Activated CD4-positive, alpha-beta T cell treated with anti-CD3 and anti-CD28 coated beads for 24 hours (primary cell): Measurements from ENCODE around the gene EEIG2.
"Not testable (repeated sequence)": the region's sequence is repeated elsewhere in the genome, so short reads cannot be mapped to it uniquely, and the experiment has no call there.

Experiments
- DNase-seq, 2 donors: peaks; one replicate each; pipeline ENCODE4 v3.0.0-alpha.2; 2020; ENCODE audit warnings: low read depth in 2 of 2

Gene EEIG2

GRCh38 chr1:108559215-108560186, at the start of gene EEIG2:
Gene EEIG2 (plus strand): TSS chr1:108560100. CDS start chr1:108560429, 329 bp downstream.
- peak; percentile 80 to 86 for DNase-seq

GRCh38 chr1:108511764-108512163, 48.1 kb upstream of the EEIG2 start:
- DNase-seq = no peak

- no peak for DNase-seq
Observed at GRCh38 chr1:108512239-108513043, 47.5 kb upstream of the EEIG2 start.

GRCh38 chr1:108513044-108513415, 46.9 kb upstream of the EEIG2 start:
- DNase-seq = no peak

- not testable (repeated sequence) for DNase-seq
Observed at GRCh38 chr1:108513914-108514313, 46.0 kb upstream of the EEIG2 start.

- DNase-seq = not testable (repeated sequence)
Observed at GRCh38 chr1:108517301-108517897, 42.5 kb upstream of the EEIG2 start.

GRCh38 chr1:108521990-108522393, 37.9 kb upstream of the EEIG2 start:
- no peak for DNase-seq

- no peak for DNase-seq
Observed at GRCh38 chr1:108523829-108524228, 36.1 kb upstream of the EEIG2 start.

- DNase-seq = no peak
Observed at GRCh38 chr1:108524676-108525075, 35.2 kb upstream of the EEIG2 start.

- no peak for DNase-seq
Observed at GRCh38 chr1:108527135-108527534, 32.8 kb upstream of the EEIG2 start.

- DNase-seq = no peak
Observed at GRCh38 chr1:108527837-108528236, 32.1 kb upstream of the EEIG2 start.

GRCh38 chr1:108531444-108531843, 28.5 kb upstream of the EEIG2 start:
- DNase-seq = no peak

GRCh38 chr1:108532730-108533129, 27.2 kb upstream of the EEIG2 start:
- DNase-seq = no peak

GRCh38 chr1:108533351-108534083, 26.4 kb upstream of the EEIG2 start:
- no peak for DNase-seq

GRCh38 chr1:108534759-108535158, 25.1 kb upstream of the EEIG2 start:
- no peak for DNase-seq

- DNase-seq = not testable (repeated sequence)
Observed at GRCh38 chr1:108535315-108535897, 24.5 kb upstream of the EEIG2 start.

GRCh38 chr1:108536021-108536420, 23.9 kb upstream of the EEIG2 start:
- DNase-seq = not testable (repeated sequence)

GRCh38 chr1:108536791-108537190, 23.1 kb upstream of the EEIG2 start:
- DNase-seq = not testable (repeated sequence)

GRCh38 chr1:108537976-108538375, 21.9 kb upstream of the EEIG2 start:
- no peak for DNase-seq

- DNase-seq = no peak
Observed at GRCh38 chr1:108540977-108541376, 18.9 kb upstream of the EEIG2 start.

- DNase-seq = no peak
Observed at GRCh38 chr1:108541861-108542260, 18.0 kb upstream of the EEIG2 start.
